Hippocampal formation (tissue), 2 donors: ENCODE results near the gene USP17L18.
"Not testable (repeated sequence)": the region's sequence is repeated elsewhere in the genome, so short reads cannot be mapped to it uniquely, and the experiment has no call there.

Experiments
- DNase-seq, 2 donors: peaks; one replicate each; lab custom pipeline; 2025; lab: John Stamatoyannopoulos, UW

The USP17L18 gene, protein sequence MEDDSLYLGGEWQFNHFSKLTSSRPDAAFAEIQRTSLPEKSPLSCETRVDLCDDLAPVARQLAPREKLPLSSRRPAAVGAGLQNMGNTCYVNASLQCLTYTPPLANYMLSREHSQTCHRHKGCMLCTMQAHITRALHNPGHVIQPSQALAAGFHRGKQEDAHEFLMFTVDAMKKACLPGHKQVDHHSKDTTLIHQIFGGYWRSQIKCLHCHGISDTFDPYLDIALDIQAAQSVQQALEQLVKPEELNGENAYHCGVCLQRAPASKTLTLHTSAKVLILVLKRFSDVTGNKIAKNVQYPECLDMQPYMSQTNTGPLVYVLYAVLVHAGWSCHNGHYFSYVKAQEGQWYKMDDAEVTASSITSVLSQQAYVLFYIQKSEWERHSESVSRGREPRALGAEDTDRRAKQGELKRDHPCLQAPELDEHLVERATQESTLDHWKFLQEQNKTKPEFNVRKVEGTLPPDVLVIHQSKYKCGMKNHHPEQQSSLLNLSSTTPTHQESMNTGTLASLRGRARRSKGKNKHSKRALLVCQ

DNA sequence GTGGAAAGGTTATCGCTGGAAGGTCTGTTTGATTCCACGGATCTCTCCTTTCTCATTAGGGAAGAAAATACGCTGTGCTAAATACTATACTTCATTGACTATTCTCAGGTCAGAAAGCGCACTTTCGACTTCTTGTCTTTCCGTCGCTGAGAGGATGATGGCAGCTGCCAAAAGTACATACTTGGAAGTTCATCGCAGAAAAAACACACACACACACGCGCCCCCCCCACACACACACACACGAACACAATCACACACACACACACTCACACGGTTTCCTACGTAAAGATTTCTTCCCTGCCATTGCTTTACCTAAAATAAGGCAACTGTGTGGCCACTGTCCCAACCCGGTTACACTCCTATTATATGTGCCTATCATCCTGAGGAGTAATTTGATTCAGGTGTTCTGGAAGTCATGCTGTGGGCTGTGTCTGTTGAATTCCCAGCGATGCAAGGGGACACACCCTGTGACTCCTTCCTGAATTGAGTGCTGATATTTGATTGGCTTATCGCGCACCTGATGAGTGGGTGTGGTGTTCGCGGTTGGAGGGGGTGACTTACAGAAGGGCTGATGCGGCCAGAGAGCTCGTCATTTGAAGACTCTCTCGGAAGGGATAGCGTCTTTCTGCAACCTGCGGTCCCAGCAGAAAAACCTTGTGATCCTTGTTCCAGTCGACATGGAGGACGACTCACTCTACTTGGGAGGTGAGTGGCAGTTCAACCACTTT is at the start of gene USP17L18:
Gene USP17L18 (plus strand): TSS at position 678 of the 728 bp plus-strand sequence. CDS start 0 bp downstream, at position 678.
- DNase-seq, result not testable (repeated sequence)

DNA sequence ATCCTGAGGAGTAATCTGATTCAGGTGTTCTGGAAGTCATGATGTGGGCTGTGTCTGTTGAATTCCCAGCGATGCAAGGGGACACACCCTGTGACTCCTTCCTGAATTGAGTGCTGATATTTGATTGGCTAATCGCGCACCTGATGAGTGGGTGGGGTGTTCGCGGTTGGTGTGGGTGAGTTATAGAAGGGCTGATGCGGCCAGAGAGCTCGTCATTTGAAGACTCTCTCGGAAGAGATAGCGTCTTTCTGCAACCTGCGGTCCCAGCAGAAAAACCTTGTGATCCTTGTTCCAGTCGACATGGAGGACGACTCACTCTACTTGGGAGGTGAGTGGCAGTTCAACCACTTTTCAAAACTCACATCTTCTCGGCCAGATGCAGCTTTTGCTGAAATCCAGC is 38.1 kb upstream of the USP17L18 start, which contains the start of gene USP17L10:
Gene USP17L10 (plus strand): TSS at position 301 of the 400 bp plus-strand sequence. CDS start 0 bp downstream, at position 301.
- not testable (repeated sequence) for DNase-seq

DNA sequence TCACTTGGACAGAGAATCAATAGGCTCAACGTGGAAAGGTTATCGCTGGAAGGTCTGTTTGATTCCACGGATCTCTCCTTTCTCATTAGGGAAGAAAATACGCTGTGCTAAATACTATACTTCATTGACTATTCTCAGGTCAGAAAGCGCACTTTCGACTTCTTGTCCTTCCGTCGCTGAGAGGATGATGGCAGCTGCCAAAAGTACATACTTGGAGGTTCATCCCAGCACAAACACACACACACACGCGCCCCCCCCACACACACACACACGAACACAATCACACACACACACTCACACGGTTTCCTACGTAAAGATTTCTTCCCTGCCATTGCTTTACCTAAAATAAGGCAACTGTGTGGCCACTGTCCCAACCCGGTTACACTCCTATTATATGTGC is 33.7 kb upstream of the USP17L18 start:
- DNase-seq, result not testable (repeated sequence)

GRCh38 chr4:9215105-9215504 is 33.3 kb upstream of the USP17L18 start, which contains the start of gene USP17L11:
USP17L11 (plus strand) TSS chr4:9215405; CDS start chr4:9215405, 0 bp downstream.
- DNase-seq, result not testable (repeated sequence)

- DNase-seq, result not testable (repeated sequence)
Measured at GRCh38 chr4:9219852-9220251, 28.6 kb upstream of the USP17L18 start, which contains the start of gene USP17L12. USP17L12 (plus strand) TSS chr4:9220152; CDS start chr4:9220152, 0 bp downstream.

DNA sequence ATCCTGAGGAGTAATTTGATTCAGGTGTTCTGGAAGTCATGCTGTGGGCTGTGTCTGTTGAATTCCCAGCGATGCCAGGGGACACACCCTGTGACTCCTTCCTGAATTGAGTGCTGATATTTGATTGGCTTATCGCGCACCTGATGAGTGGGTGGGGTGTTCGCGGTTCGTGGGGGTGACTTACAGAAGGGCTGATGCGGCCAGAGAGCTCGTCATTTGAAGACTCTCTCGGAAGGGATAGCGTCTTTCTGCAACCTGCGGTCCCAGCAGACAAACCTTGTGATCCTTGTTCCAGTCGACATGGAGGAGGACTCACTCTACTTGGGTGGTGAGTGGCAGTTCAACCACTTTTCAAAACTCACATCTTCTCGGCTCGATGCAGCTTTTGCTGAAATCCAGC is 23.8 kb upstream of the USP17L18 start, which contains the start of gene USP17L13:
Gene USP17L13 (plus strand): TSS at position 301 of the 400 bp plus-strand sequence. CDS start 0 bp downstream, at position 301.
- DNase-seq, result not testable (repeated sequence)

GRCh38 chr4:9230249-9230648 is 18.2 kb upstream of the USP17L18 start:
- DNase-seq, result not testable (repeated sequence)

- not testable (repeated sequence) for DNase-seq
Measured at GRCh38 chr4:9234085-9234484, 14.3 kb upstream of the USP17L18 start, which contains the start of gene USP17L15. USP17L15 (plus strand) TSS chr4:9234385; CDS start chr4:9234385, 0 bp downstream.

GRCh38 chr4:9238461-9238860 is 10.0 kb upstream of the USP17L18 start:
- not testable (repeated sequence) for DNase-seq

DNA sequence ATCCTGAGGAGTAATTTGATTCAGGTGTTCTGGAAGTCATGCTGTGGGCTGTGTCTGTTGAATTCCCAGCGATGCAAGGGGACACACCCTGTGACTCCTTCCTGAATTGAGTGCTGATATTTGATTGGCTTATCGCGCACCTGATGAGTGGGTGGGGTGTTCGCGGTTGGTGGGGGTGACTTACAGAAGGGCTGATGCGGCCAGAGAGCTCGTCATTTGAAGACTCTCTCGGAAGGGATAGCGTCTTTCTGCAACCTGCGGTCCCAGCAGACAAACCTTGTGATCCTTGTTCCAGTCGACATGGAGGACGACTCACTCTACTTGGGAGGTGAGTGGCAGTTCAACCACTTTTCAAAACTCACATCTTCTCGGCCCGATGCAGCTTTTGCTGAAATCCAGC is 4.9 kb upstream of the USP17L18 start, which contains the start of gene USP17L17:
Gene USP17L17 (plus strand): TSS at position 301 of the 400 bp plus-strand sequence. CDS start 0 bp downstream, at position 301.
- not testable (repeated sequence) for DNase-seq

- DNase-seq, result not testable (repeated sequence)
Measured at GRCh38 chr4:9253078-9253477, 4.6 kb downstream of the USP17L18 start, which contains the start of gene USP17L19. USP17L19 (plus strand) TSS chr4:9253378; CDS start chr4:9253378, 0 bp downstream.

GRCh38 chr4:9257824-9258223 is 9.4 kb downstream of the USP17L18 start, which contains the start of gene USP17L20:
USP17L20 (plus strand) TSS chr4:9258124; CDS start chr4:9258124, 0 bp downstream.
- DNase-seq, result not testable (repeated sequence)

- not testable (repeated sequence) for DNase-seq
Measured at GRCh38 chr4:9262572-9262971, 14.1 kb downstream of the USP17L18 start, which contains the start of gene USP17L21. USP17L21 (plus strand) TSS chr4:9262872; CDS start chr4:9262872, 0 bp downstream.

GRCh38 chr4:9267319-9267718 is 18.9 kb downstream of the USP17L18 start, which contains the start of gene USP17L22:
USP17L22 (plus strand) TSS chr4:9267619; CDS start chr4:9267619, 0 bp downstream.
- not testable (repeated sequence) for DNase-seq

- DNase-seq, result not testable (repeated sequence)
Measured at GRCh38 chr4:9271719-9272118, 23.3 kb downstream of the USP17L18 start.
